ENCODE results near the gene CNOT6. TPM values are rescaled to one million over a fixed set of nuclear protein-coding genes. Genes with fewer than 3 reads are reported as not detected.

The CNOT6 gene
- total and polyA plus RNA-seq, 2 donors (not counting 1 experiment from before 2014, with no cell fraction given) = 12.7 to 19.5 TPM

DNA sequence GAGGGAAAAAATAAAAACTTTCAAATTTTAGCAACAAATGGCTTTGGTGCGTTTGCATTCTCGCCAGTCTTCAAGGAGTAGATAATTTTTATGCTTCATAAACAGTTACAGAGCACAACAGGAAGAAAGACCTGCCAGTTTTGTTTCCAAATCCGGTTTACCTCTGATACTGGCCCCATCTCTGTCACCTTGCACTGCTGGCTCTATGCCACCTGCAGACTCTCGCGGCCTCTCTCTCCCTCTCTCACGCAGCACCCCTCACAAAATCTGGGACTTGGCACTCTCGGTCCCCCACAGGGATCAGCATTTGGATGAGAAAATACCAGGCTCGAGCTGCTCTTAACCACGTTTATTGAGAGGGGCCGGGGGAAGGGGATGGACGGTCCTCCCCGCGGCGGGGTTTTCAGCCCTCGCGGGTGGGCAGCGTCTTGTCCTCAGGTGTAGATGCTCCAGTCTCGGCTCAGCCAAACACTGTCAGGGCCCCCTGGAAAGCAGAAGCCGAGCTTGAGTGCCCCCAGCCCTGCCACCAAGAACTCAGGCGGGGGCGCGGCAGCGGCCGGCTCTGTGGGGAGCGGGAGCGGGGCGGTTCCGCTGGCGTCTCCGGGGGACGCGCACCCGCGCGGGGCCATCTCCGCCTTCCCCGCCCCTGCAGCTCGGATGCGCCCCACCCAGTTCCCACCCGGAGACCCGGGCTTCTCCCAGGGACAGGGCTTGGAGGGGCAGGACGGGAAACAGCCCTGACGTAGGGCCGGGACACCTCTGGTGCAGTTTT lies 95.8 kb downstream of the CNOT6 start:
- Histone ChIP-seq H3K36me3 (ENCODE audit: control insufficient read depth, insufficient read depth, low read length) (no peaks in the 10 kb centered on the region), H3K9ac (ENCODE audit: insufficient read depth, low read length) (no peak overlapping the region), H3K27me3 (ENCODE audit: control insufficient read depth, insufficient read depth, low read length) (peaks cover 17% of the 10 kb centered on the region), H3K4me3 (replicated peaks in 1 of 4; ENCODE audit: control extremely low read depth in 1 of 4, insufficient read depth in 1 of 4, low read depth in 3 of 4, low read length in 4 of 4) (no peak overlapping the region), H3K4me1 (ENCODE audit: control insufficient read depth, extremely low read depth, insufficient read depth, low read length) (no peaks in the 10 kb centered on the region), H3K79me2 (ENCODE audit: control insufficient read depth, insufficient read depth, low read length) (no peaks in the 10 kb centered on the region), H3K9me3 (ENCODE audit: control insufficient read depth, insufficient read depth, low read depth, low read length) (no peaks in the 10 kb centered on the region), H2AFZ (ENCODE audit: low read length) (no peak overlapping the region), H3K27ac (ENCODE audit: insufficient read depth, low read length) (no peak overlapping the region), H3K4me2 (ENCODE audit: extremely low read depth, insufficient read depth, low read length) (no peak overlapping the region), H4K20me1 (ENCODE audit: control insufficient read depth, extremely low read depth, insufficient read depth, low read length) (no peaks in the 10 kb centered on the region)
- peak; percentile 38 for TF ChIP-seq EZH2 (IDR thresholded peaks at IDR 0.05; ENCODE audit: low read length, missing control alignments)
- TF ChIP-seq, protein P1, sequence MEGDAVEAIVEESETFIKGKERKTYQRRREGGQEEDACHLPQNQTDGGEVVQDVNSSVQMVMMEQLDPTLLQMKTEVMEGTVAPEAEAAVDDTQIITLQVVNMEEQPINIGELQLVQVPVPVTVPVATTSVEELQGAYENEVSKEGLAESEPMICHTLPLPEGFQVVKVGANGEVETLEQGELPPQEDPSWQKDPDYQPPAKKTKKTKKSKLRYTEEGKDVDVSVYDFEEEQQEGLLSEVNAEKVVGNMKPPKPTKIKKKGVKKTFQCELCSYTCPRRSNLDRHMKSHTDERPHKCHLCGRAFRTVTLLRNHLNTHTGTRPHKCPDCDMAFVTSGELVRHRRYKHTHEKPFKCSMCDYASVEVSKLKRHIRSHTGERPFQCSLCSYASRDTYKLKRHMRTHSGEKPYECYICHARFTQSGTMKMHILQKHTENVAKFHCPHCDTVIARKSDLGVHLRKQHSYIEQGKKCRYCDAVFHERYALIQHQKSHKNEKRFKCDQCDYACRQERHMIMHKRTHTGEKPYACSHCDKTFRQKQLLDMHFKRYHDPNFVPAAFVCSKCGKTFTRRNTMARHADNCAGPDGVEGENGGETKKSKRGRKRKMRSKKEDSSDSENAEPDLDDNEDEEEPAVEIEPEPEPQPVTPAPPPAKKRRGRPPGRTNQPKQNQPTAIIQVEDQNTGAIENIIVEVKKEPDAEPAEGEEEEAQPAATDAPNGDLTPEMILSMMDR (conservative IDR thresholded peaks at IDR 0.05 in 1 of 2, IDR thresholded peaks at IDR 0.05 in 1 of 2; ENCODE audit: low read depth in 1 of 2, low read length in 2 of 2) = no peak
- DNase-seq (ENCODE audit: low read depth in 2 of 2) = no peak

DNA sequence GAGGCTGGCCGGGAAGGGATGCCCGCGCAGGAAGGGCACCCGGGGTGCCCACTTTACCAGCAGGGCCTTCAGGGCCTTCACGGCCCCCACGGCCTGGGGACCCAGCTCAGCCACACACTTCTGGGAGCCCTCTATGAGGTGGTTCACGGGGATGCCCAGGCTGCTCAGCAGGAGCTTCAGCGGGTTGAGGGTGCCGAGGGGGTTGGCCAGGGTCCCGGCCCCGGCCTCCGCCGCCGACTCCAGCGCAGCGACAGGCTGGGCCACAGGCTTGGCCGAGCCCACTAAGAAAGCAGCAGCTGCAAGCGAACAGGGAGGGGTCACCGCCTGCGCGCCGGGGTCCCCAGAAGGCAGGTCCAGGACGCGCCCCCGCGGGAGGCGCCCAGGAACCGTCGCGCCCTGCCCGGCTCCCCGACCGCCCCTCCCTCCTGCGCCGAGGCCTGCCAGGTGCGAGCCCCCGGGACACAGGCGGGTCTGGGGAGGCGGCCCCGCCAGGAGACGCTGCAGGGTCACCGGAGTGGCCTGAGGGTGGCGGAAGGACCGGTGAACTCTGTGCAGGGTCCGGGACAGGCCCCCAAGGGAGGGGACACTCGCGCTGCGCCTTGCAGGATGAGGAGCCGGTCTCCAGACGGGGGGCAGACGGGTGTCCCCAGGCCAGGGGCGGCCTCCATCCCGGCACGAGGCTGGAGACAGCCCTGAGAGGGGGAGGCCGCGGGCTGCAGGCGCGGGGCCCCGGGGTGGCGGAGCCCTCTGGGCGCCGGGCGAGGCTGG lies 96.5 kb downstream of the CNOT6 start:
- H3K9ac ChIP-seq (ENCODE audit: insufficient read depth, low read length) = no peak overlapping the region
- H3K4me2 ChIP-seq (ENCODE audit: extremely low read depth, insufficient read depth, low read length) = no peak overlapping the region
- H4K20me1 ChIP-seq (ENCODE audit: control insufficient read depth, extremely low read depth, insufficient read depth, low read length) = no peaks in the 10 kb centered on the region
- H3K27me3 ChIP-seq (ENCODE audit: control insufficient read depth, insufficient read depth, low read length) = peaks cover 17% of the 10 kb centered on the region
- H3K4me3 ChIP-seq (replicated peaks in 1 of 4; ENCODE audit: control extremely low read depth in 1 of 4, insufficient read depth in 1 of 4, low read depth in 3 of 4, low read length in 4 of 4) = no peak overlapping the region
- H3K9me3 ChIP-seq (ENCODE audit: control insufficient read depth, insufficient read depth, low read depth, low read length) = no peaks in the 10 kb centered on the region
- no peaks in the 10 kb centered on the region for H3K4me1 ChIP-seq (ENCODE audit: control insufficient read depth, extremely low read depth, insufficient read depth, low read length)
- DNase-seq (ENCODE audit: low read depth in 2 of 2) = no peak
- no peak overlapping the region for H2AFZ ChIP-seq (ENCODE audit: low read length)
- H3K79me2 ChIP-seq (ENCODE audit: control insufficient read depth, insufficient read depth, low read length) = no peaks in the 10 kb centered on the region
- TF ChIP-seq, protein P1 (conservative IDR thresholded peaks at IDR 0.05 in 1 of 2, IDR thresholded peaks at IDR 0.05 in 1 of 2; ENCODE audit: low read depth in 1 of 2, low read length in 2 of 2) = no peak
- TF ChIP-seq EZH2 (IDR thresholded peaks at IDR 0.05; ENCODE audit: low read length, missing control alignments) = peak; percentile 65
- H3K36me3 ChIP-seq (ENCODE audit: control insufficient read depth, insufficient read depth, low read length) = no peaks in the 10 kb centered on the region
- H3K27ac ChIP-seq (ENCODE audit: insufficient read depth, low read length) = no peak overlapping the region

DNA sequence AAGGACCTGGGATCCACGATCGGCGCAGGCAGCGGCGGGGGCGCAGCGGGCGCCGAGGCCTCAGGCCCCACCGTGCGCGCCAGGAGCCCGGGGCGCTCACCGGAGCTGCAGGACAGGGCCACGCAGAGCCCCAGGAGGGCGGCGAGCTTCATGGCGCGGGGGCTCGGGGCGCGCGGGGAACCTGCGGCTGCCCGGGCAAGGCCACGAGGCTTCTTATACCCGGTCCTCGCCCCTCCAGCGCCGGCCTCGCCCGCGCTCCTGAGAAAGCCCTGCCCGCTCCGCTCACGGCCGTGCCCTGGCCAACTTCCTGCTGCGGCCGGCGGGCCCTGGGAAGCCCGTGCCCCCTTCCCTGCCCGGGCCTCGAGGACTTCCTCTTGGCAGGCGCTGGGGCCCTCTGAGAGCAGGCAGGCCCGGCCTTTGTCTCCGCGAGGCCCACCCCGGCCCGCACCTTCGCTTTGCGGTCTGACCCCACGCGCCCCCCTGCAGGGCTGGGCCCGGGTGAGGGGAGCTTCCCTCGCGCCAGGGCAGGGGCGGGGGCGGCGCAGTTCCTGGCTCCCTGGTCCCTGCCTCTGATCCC lies 97.2 kb downstream of the CNOT6 start, which contains the start of gene SCGB3A1:
Gene SCGB3A1 (minus strand): TSS at position 189 of the 577 bp plus-strand sequence. CDS start 37 bp downstream, at position 152.
- Histone ChIP-seq H3K36me3 (ENCODE audit: control insufficient read depth, insufficient read depth, low read length) (no peaks in the 10 kb centered on the region), H2AFZ (ENCODE audit: low read length) (no peak within 1 kb of the TSS)
- TF ChIP-seq, protein P1 (conservative IDR thresholded peaks at IDR 0.05 in 1 of 2, IDR thresholded peaks at IDR 0.05 in 1 of 2; ENCODE audit: low read depth in 1 of 2, low read length in 2 of 2) = no peak
- no peak for TF ChIP-seq EZH2 (IDR thresholded peaks at IDR 0.05; ENCODE audit: low read length, missing control alignments)

More for the DNA sequence above, 97.2 kb downstream of the CNOT6 start, which contains the start of gene SCGB3A1:
- Histone ChIP-seq H3K79me2 (ENCODE audit: control insufficient read depth, insufficient read depth, low read length) (no peaks in the 10 kb centered on the region), H3K4me2 (ENCODE audit: extremely low read depth, insufficient read depth, low read length) (no peak within 1 kb of the TSS), H3K27me3 (ENCODE audit: control insufficient read depth, insufficient read depth, low read length) (peaks cover 17% of the 10 kb centered on the region), H4K20me1 (ENCODE audit: control insufficient read depth, extremely low read depth, insufficient read depth, low read length) (no peaks in the 10 kb centered on the region), H3K9ac (ENCODE audit: insufficient read depth, low read length) (no peak within 1 kb of the TSS), H3K4me1 (ENCODE audit: control insufficient read depth, extremely low read depth, insufficient read depth, low read length) (no peaks in the 10 kb centered on the region), H3K4me3 (replicated peaks in 1 of 4; ENCODE audit: control extremely low read depth in 1 of 4, insufficient read depth in 1 of 4, low read depth in 3 of 4, low read length in 4 of 4) (no peak within 1 kb of the TSS), H3K9me3 (ENCODE audit: control insufficient read depth, insufficient read depth, low read depth, low read length) (no peaks in the 10 kb centered on the region), H3K27ac (ENCODE audit: insufficient read depth, low read length) (no peak within 1 kb of the TSS)
- no peak for DNase-seq (ENCODE audit: low read depth in 2 of 2)

All from fibroblast of lung (primary cell).